GM21367 (cell line): Measurements from ENCODE around the gene IGSF1.
"Not testable (repeated sequence)": the region's sequence is repeated elsewhere in the genome, so short reads cannot be mapped to it uniquely, and the experiment has no call there.

Source experiments
- ATAC-seq: cut with Tn5 transposase; IDR thresholded peaks from one replicate; pipeline ENCODE4 v1.9.1; 2021; ENCODE audit not compliant: unreplicated experiment

IGSF1 gene

GRCh38 chrX:131273011-131273410, 16.1 kb downstream of the IGSF1 start:
- ATAC-seq = no peak

DNA sequence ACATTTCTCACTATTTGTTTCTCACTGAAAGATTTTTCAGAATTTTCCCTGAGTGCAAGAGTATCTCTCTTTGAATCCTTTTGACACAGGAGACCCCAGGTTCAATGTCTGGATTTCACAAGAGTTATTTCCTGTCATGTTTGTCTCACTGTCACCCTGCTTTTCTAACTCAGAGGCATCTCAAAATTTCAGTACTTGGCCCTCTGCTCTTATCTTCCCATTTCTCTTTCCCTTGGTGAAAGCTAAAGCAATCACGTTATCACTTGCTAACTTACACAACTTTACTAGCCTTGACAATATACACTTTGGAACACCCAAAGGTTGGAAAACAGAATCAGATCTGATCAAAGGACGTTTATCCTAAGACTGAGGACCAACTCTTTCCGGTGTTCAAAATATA, 17.3 kb downstream of the IGSF1 start:
- ATAC-seq = no peak

GRCh38 chrX:131271274-131271673, 17.8 kb downstream of the IGSF1 start:
- ATAC-seq = no peak

- no peak for ATAC-seq
These were observed 19.0 kb downstream of the IGSF1 start for GRCh38 chrX:131270080-131270479.

- ATAC-seq = no peak
These were observed 24.4 kb downstream of the IGSF1 start for GRCh38 chrX:131264665-131265064.

GRCh38 chrX:131264053-131264452, 25.1 kb downstream of the IGSF1 start:
- no peak for ATAC-seq

DNA sequence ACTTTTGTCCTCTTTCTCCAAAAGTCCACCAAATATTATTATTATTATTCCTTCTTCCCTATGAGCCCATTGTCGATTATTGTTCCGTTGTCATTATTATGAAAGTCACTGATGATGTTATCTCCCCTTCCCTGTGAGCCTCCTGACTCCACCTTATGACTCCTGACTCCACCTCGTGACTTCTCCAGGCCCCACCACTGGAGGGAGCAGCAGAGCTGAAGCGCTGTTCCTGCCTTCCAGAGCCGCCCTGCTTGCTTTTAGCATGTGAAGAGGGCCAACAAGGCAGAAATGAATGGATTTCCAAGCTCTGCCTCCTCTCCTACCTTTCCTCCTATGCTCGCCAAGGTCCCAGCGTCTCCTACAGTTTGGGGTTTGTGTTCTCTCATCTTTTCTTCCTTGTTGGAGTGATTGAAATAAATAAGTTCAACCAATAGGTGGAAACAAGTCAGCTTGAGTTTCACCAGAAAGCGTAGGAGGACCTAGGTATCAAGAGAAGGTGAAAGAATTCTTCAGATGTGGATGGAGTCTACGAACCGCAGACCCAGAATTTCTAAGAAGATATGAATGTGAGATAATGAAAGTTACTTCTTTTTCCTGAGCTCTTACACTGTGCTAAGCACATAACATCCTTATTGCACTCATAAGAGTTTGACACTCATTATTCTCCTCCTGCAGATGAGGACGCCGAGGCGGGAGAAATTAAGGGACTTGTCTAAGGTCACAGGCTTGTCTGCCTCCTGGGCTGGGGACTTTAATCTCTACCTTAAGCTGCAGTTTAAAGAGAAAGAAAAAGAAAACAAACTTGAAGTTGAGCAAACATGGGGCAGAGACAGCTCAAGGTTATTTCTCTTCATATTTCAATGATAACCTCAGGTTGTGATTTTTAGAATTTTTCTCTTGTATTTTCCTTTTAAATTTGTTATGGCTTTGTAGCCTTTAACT, 26.1 kb downstream of the IGSF1 start:
- ATAC-seq = no peak

DNA sequence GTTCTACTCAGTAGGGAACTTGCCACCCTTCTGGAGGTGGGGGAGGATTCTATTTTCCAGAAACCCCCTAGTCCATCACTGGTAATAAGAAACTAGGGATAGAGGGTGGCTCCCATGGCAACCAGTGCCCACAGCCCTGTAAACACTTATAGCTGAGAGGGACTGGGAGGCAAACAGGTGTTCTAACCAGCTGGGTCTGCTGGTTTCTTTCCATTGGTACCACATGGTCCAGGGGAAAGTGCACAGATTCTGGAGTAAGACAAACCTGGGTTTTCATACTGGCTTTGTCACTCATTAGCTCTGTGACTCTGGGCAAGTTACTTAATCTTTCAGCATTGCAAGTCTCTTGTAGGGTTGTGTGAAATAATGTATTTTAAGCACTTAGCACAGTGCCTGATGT, 26.9 kb downstream of the IGSF1 start:
- no peak for ATAC-seq

GRCh38 chrX:131257367-131257766, 31.7 kb downstream of the IGSF1 start:
- no peak for ATAC-seq

GRCh38 chrX:131250984-131251738, 37.9 kb downstream of the IGSF1 start:
- ATAC-seq = not testable (repeated sequence)

DNA sequence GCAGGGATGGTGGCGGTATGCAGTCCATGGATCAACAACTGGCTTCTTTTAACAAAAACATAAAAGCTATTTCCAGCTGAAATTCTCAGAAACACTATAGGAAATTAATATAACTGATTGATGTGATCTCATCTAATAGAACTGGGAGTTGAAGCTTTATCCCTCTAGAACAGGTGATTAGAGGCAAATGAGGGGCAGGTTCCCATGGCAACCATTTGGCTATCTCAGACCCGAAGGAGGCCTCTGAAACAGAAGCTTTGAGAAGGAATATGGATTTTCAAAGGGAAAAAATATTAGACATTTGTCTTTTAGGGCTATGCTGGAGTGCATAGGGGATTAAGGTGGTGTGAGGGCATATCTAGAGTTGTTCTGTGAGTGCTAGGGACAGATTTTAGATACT, 50.0 kb downstream of the IGSF1 start:
- no peak for ATAC-seq

DNA sequence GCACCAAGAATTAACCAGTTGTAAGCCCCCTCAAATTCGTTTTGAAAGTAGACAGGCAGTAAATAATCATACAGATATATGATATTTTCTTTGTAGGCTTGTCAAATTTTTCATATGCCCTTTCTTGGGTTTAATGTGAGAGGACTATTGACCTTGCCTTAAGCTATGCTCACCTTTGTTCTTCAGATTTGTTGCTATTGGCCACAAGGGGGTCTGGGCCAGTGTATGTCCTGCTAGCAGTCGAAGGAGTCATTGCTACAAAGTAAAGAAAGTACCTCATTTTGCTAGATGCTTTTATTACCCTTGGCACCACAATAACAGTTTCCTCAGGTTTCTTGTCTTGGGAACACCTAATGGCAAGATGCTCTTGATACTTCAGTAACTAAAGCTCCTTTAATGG, 51.7 kb downstream of the IGSF1 start:
- ATAC-seq = no peak

- no peak for ATAC-seq
These were observed 53.1 kb downstream of the IGSF1 start for GRCh38 chrX:131235768-131236545.

- ATAC-seq = no peak
These were observed 61.5 kb downstream of the IGSF1 start for GRCh38 chrX:131227608-131228007.

DNA sequence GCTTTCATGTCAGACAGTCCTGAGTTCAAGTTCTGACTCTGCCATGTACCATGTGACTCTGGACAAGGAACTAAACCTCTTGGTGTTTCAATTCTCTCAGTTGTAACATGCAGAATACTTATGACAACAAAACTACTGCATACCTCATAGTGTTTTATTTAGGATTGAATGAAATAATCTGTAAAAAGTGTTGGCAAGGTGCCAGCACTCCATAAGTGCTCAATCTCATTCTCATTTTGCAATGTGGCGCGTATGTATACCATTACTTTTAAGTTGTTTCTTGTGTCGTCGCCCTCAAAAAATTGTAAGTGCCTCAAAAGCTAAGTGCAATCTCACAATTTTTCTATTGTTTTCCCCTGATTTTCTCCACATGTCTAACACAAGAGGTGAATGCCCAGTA, 62.5 kb downstream of the IGSF1 start:
- ATAC-seq = no peak

- no peak for ATAC-seq
These were observed 64.0 kb downstream of the IGSF1 start for GRCh38 chrX:131225078-131225477.
